Cardiac muscle cell (in vitro differentiated cells and primary cell): ENCODE data around the gene FER1L5. TPM values are rescaled to one million over a fixed set of nuclear protein-coding genes. Genes with fewer than 3 reads are reported as not detected.

Experiments
- DNase-seq, 2 donors: peaks; one replicate each; pipeline versions ENCODE4 v3.0.0 to v3.0.0-alpha.2; 2010 to 2017; ENCODE audit warnings: low read depth in 1 of 2, low spot score in 1 of 2
- H3K27ac ChIP-seq: fragments of 200-600 bp; sonication (generic); 2 replicates; pipeline ENCODE4 v1.5.1; 2016
- H3K27me3 ChIP-seq: fragments of 200-600 bp; sonication (generic); 2 replicates; pipeline ENCODE4 v1.6.0; 2016; ENCODE audit warnings: control low read depth
- H3K36me3 ChIP-seq: fragments of 200-600 bp; sonication (generic); 2 replicates; pipeline ENCODE4 v1.5.1; 2016; ENCODE audit warnings: control low read depth
- H3K4me1 ChIP-seq: fragments of 200-600 bp; sonication (generic); 2 replicates; pipeline ENCODE4 v1.8.1; 2017; ENCODE audit warnings: low read depth, mild to moderate bottlenecking, mixed run types
- H3K4me3 ChIP-seq: fragments of 200-600 bp; sonication (generic); 2 replicates; pipeline ENCODE4 v1.5.1; 2016; ENCODE audit warnings: mild to moderate bottlenecking
- H3K9me3 ChIP-seq: fragments of 200-600 bp; sonication (generic); 2 replicates; pipeline ENCODE4 v1.5.1; 2017; ENCODE audit warnings: low read depth, mild to moderate bottlenecking, control low read depth
- polyA plus RNA-seq: library from polyadenylated mRNA; unstranded; fragments of >200 nt; fragmentation: Nextera tagmentation; extraction: Ambion mirVana; gene quantifications from 2 replicates; pipeline ENCODE4 v1.2.1, GENCODE V29; 2016
- total RNA-seq: library from RNA; depleted of rRNA; stranded (reverse); fragments of >200 nt; gene quantifications from 2 replicates; pipeline ENCODE4 v1.2.3, GENCODE V29; 2016
- TF ChIP-seq, protein P1 (sequence below): IDR thresholded peaks from 2 replicates; pipeline ENCODE4 v1.5.1; 2012; ENCODE audit warnings: low read depth, mild to moderate bottlenecking, low read length

Gene FER1L5
- total and polyA plus RNA-seq, 2 experiments from 2014 or later = 1.9 to 2.1 TPM

- TF ChIP-seq, protein P1, sequence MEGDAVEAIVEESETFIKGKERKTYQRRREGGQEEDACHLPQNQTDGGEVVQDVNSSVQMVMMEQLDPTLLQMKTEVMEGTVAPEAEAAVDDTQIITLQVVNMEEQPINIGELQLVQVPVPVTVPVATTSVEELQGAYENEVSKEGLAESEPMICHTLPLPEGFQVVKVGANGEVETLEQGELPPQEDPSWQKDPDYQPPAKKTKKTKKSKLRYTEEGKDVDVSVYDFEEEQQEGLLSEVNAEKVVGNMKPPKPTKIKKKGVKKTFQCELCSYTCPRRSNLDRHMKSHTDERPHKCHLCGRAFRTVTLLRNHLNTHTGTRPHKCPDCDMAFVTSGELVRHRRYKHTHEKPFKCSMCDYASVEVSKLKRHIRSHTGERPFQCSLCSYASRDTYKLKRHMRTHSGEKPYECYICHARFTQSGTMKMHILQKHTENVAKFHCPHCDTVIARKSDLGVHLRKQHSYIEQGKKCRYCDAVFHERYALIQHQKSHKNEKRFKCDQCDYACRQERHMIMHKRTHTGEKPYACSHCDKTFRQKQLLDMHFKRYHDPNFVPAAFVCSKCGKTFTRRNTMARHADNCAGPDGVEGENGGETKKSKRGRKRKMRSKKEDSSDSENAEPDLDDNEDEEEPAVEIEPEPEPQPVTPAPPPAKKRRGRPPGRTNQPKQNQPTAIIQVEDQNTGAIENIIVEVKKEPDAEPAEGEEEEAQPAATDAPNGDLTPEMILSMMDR = no peak
- Histone ChIP-seq H3K4me3 (no peak overlapping the region), H3K27ac (no peak overlapping the region), H3K36me3 (no peaks in the 10 kb centered on the region), H3K9me3 (no peaks in the 10 kb centered on the region), H3K27me3 (no peaks in the 10 kb centered on the region), H3K4me1 (no peaks in the 10 kb centered on the region)
- DNase-seq = no peak
Measured at GRCh38 chr2:96692094-96692971, 49.8 kb downstream of the FER1L5 start.

GRCh38 chr2:96693286-96694200 is 51.0 kb downstream of the FER1L5 start:
- no peak overlapping the region for H3K4me3 ChIP-seq
- H3K4me1 ChIP-seq = no peaks in the 10 kb centered on the region
- no peaks in the 10 kb centered on the region for H3K9me3 ChIP-seq
- DNase-seq = no peak
- no peaks in the 10 kb centered on the region for H3K27me3 ChIP-seq
- TF ChIP-seq, protein P1 = no peak
- H3K27ac ChIP-seq = no peak overlapping the region
- H3K36me3 ChIP-seq = no peaks in the 10 kb centered on the region

DNA sequence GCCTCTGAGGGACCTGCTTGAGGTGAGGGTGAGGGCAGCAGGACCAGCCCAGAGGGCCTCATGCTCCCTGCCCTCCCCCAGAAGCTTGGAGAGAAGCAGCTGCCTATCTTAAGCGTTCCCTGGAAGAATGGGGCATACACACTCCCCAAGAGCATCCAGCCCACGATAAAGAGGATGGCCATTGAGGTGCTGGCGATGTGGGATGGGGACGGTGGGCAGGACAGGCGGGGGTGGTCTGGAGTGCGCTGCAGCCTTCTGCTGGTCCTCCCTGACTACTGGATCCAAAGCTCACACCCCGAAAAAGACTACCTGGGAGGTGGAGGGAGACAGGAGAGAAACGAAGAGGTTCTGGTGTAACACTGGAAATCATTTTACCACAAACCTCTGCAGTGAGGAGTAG is 51.7 kb downstream of the FER1L5 start:
- TF ChIP-seq, protein P1 = no peak
- H3K27ac ChIP-seq = no peak overlapping the region
- no peaks in the 10 kb centered on the region for H3K36me3 ChIP-seq
- H3K9me3 ChIP-seq = no peaks in the 10 kb centered on the region
- DNase-seq = no peak
- H3K4me1 ChIP-seq = no peaks in the 10 kb centered on the region
- H3K27me3 ChIP-seq = no peaks in the 10 kb centered on the region
- H3K4me3 ChIP-seq = no peak overlapping the region

- no peaks in the 10 kb centered on the region for H3K36me3 ChIP-seq
- no peaks in the 10 kb centered on the region for H3K9me3 ChIP-seq
- no peak for DNase-seq
- no peak overlapping the region for H3K4me3 ChIP-seq
- TF ChIP-seq, protein P1 = no peak
- H3K4me1 ChIP-seq = no peaks in the 10 kb centered on the region
- no peaks in the 10 kb centered on the region for H3K27me3 ChIP-seq
- H3K27ac ChIP-seq = no peak overlapping the region
Measured at GRCh38 chr2:96694816-96695455, 52.4 kb downstream of the FER1L5 start.

DNA sequence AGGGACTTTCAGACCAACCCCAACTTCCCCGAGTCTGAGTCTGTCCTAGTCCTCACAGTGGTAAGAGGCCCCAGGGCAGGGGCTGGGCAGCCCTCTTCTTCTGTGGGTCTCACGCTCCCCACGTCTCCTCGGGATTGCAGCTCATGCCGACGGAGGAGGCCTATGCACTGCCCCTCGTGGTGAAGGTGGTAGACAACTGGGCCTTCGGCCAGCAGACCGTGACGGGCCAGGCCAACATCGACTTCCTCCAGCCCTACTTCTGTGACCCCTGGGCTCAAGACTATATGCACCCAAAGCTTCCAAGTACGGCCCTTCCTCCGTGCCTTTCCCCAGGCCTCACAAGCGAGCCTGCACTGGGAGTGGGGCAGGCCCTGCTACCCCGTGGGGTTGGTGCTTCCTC is 53.0 kb downstream of the FER1L5 start:
- Histone ChIP-seq H3K9me3 (no peaks in the 10 kb centered on the region), H3K4me3 (no peak overlapping the region), H3K36me3 (no peaks in the 10 kb centered on the region), H3K27ac (no peak overlapping the region), H3K27me3 (no peaks in the 10 kb centered on the region), H3K4me1 (no peaks in the 10 kb centered on the region)
- TF ChIP-seq, protein P1 = no peak
- no peak for DNase-seq
